Measurements from ENCODE around the gene SORCS1.

Gene SORCS1

DNA sequence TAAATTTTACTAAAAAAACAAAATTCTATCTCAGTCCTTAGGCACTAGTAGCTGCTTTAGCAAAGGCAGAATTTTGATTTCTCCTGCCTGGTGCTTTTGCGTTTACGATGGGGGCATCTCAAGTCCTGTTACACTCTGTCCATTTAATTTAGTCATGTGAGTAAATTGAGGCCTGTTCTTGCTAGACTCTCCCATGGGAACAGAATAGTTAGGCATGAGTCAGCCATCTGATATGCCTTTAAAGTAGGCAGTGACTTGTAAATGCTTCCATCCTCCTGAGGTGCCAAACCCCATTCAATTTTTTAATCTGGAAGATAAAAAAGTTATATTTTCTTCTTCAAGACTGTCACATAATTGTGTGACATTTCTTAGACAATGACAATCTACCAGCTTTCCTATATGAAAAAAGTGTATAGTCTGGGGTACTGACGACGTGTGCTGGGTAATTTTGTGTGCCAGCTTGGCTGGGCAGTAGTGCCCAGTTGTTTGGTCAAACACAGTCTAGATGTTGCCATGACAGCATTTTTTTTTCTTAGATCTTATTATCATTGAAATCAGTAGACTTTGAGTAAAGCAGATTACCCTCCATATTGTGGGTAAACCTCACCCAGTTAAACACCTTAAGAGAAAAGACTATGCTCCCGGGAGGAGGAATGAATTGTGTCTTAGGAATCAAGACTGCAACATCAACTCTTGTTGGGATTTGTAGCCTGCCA, 603.4 kb downstream of the SORCS1 start:
- no peak overlapping the region for H3K4me3 ChIP-seq (ENCODE audit: low read depth, low read length)
- TF ChIP-seq, protein P1, sequence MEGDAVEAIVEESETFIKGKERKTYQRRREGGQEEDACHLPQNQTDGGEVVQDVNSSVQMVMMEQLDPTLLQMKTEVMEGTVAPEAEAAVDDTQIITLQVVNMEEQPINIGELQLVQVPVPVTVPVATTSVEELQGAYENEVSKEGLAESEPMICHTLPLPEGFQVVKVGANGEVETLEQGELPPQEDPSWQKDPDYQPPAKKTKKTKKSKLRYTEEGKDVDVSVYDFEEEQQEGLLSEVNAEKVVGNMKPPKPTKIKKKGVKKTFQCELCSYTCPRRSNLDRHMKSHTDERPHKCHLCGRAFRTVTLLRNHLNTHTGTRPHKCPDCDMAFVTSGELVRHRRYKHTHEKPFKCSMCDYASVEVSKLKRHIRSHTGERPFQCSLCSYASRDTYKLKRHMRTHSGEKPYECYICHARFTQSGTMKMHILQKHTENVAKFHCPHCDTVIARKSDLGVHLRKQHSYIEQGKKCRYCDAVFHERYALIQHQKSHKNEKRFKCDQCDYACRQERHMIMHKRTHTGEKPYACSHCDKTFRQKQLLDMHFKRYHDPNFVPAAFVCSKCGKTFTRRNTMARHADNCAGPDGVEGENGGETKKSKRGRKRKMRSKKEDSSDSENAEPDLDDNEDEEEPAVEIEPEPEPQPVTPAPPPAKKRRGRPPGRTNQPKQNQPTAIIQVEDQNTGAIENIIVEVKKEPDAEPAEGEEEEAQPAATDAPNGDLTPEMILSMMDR (IDR thresholded peaks at IDR 0.05; ENCODE audit: low read depth, low read length): no peak

DNA sequence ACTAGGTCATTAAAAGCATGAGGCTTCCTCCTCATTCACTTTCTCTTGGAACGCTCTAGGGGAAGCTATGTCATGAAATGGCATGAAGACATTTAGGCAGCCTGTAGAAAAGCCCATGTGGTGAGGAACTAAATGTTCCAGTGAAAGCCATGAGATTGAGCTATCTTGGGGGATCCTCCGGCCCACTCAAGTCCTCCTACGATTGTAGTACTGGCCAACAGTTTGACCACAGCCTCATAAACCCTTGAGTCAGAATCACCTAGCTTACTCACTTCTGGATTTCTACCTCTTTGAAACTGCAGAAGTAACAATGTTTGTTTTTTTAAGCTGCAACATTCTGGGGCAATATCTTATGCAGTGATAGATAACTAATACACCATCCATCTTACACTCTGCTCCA, 605.1 kb downstream of the SORCS1 start:
- no peak overlapping the region for H3K4me3 ChIP-seq (ENCODE audit: low read depth, low read length)
- TF ChIP-seq, protein P1 (IDR thresholded peaks at IDR 0.05; ENCODE audit: low read depth, low read length): no peak

DNA sequence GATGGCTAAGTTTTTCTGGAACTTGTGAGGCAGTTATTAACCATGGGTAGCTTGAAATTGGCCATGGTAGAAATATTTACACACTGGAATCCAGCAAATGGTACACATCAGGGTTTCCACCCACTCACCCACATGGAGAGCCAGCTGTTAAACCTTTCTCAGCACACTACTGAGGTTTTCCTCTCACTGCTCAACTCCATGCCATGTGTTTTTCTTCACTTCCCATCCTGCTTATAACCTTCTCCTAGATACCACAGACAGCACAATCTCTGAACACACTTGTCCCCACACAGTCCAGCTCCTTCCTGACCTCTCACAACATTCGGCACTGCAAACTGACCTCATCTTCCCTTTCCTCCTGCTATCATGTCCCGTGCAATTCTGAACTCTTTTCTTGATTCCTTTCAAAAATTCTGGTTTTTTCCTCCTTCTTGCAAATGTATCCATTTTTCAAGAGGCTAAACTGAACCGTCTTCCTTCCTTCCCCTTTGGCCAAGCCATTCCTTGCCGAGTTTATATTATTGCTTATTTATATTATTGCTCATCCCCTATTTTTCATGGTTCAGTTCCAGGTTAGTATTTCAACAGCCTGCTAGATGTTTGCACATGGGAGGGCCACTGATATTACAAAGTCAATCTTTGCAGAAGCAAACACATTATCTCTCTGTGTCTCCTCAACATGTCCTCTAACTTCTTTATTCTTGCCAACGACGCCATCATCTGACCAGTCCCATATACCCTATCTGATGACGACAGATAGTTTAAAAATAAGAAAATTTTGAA, 606.4 kb downstream of the SORCS1 start:
- H3K4me3 ChIP-seq (ENCODE audit: low read depth, low read length): no peak overlapping the region
- TF ChIP-seq, protein P1 (IDR thresholded peaks at IDR 0.05; ENCODE audit: low read depth, low read length): no peak

DNA sequence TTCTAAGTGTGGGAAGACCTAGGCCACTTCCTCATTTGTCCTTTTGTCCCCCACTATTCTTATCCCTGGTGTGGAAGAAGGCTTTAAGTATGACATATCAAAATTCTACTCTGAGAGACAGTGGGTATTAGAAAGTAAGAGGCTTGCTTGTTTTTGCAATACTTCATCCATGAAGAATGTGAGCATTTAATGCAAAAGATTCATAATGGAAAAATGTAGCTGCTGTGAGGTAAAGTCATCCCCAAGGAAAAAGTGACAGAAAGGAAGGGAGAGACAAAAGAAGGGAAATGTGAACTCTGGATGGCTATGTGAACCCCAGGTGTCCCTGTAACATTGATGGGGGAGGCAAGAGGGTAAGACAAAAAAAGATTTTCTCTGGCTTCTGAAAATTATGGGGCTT, 607.5 kb downstream of the SORCS1 start:
- H3K4me3 ChIP-seq (ENCODE audit: low read depth, low read length): no peak overlapping the region
- TF ChIP-seq, protein P1 (IDR thresholded peaks at IDR 0.05; ENCODE audit: low read depth, low read length): no peak

DNA sequence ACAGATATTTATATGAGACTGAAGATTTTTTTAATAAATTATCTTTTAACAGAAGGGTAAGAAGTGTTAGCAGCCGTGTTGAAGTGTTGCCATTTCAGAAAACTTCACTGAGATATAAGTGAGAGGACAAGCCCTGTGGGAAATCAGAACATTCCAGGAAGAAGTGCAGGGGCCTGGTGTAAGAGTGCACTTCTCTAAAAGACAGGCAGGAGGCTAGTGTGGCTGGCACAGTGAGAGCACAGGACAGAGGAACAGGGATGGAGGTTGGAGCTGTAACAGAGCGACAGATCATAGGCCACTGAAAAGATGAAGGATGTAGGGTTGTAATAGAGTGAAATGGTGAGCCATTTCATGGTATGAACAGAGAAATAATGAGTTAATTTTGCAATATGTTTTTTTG, 608.9 kb downstream of the SORCS1 start:
- TF ChIP-seq, protein P1 (IDR thresholded peaks at IDR 0.05; ENCODE audit: low read depth, low read length): no peak
- H3K4me3 ChIP-seq (ENCODE audit: low read depth, low read length): no peak overlapping the region

DNA sequence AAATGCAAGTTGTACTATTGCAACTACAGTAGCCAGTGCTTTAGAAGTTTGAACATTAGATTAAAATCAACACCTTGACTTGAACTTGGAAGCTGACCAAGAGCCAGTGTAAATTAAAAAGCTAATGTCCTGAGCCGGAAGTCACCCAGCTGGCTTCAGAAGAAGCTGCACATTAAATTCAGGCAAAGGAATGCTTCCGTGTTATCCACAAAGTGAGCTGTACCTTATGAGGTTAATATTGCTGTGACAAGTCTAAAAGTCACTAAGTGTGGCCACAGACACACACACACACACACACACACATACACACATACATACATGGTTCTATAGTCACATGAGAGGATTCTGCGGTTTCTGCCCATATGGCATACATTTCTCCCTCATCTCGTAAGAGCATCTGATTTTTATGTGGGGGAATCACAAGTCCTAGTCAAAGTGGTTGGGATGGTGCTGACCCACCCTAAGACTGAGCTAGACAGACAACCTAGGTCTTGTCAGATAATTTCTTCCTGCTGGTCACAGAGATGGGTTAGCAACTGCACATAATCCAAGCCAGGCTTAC, 612.9 kb downstream of the SORCS1 start:
- no peak overlapping the region for H3K4me3 ChIP-seq (ENCODE audit: low read depth, low read length)
- TF ChIP-seq, protein P1 (IDR thresholded peaks at IDR 0.05; ENCODE audit: low read depth, low read length): no peak

DNA sequence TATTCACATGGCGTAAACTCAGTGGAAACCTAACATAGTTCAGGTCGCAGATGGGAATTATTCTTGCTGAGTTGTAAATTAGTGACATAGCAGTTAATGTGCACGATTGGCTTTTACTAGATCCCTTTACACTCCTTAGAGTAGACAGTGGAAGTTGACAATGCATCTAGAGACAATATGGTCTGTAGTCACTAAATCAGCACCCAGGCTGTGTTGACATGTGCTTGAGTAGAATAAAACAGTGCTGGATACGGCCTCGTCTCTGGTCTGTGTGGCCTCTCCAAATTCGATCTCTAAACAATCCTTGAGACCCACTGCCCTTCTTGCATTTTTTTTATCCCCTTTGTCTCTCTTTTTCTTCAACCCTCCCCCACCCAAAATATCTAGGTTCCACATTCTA, 615.7 kb downstream of the SORCS1 start:
- TF ChIP-seq, protein P1 (IDR thresholded peaks at IDR 0.05; ENCODE audit: low read depth, low read length): no peak
- H3K4me3 ChIP-seq (ENCODE audit: low read depth, low read length): no peak overlapping the region

Measured in WI38 (cell line).